HCT116 (cell line): ENCODE data around the gene DDO. TPM values are rescaled to one million over a fixed set of nuclear protein-coding genes. Genes with fewer than 3 reads are reported as not detected.

Source experiments
- ATAC-seq: fragments of 200-7000 bp; cut with Tn5 transposase; 2 replicates; pipeline ENCODE4 v1.9.1; 2020; ENCODE audit warnings: mild to moderate bottlenecking, moderate library complexity
- BruUV-seq: library from RNA; stranded (reverse); fragments of 400-500 nt; replicated peaks from 2 replicates; lab custom pipeline; 2021; lab: Mats Ljungman, UMichigan
- CTCF ChIA-PET: fragments of 300-600 bp; sonication (Branson Sonifier 250); formaldehyde crosslinking; loops from one replicate; lab custom pipeline; 2021; ENCODE audit warnings: antibody characterized with exemption; lab: Charles Lee
- POLR2A ChIA-PET: fragments of 300-600, 350-600 bp; sonication (Branson Sonifier 250); formaldehyde crosslinking; loops from one replicate; lab custom pipeline; 2021; ENCODE audit warnings: antibody characterized with exemption; lab: Charles Lee
- RAD21 ChIA-PET, 2 experiments: fragments of 300-600 bp; sonication (Branson Sonifier 250); formaldehyde crosslinking; loops; one replicate each; lab custom pipeline; 2023; ENCODE audit warnings: low total read pairs in 2 of 2; ENCODE audit not compliant: uncharacterized antibody in 2 of 2, unreplicated experiment in 2 of 2, low non-redundant PET in 1 of 2; lab: Charles Lee
- DNase-seq: peaks from one replicate; pipeline ENCODE4 v3.0.0-alpha.2; 2010; ENCODE audit warnings: low read depth, low spot score
- H2AFZ ChIP-seq: fragments of 200-600 bp; shearing (Covaris generic), sonication (generic); 2 replicates; pipeline ENCODE4 v1.6.1; 2017; ENCODE audit warnings: low read depth, mixed run types, mixed read lengths, antibody characterized with exemption, low read length; ENCODE audit not compliant: poor library complexity, severe bottlenecking
- H3K27ac ChIP-seq: 2 replicates; pipeline ENCODE4 v1.5.1; 2012; ENCODE audit warnings: low read depth, low read length
- H3K27me3 ChIP-seq: fragments of 200-600 bp; sonication (generic); 2 replicates; pipeline ENCODE4 v1.6.1; 2016; ENCODE audit warnings: mixed run types, low read length, mixed read lengths; ENCODE audit not compliant: insufficient read depth
- H3K36me3 ChIP-seq, 2 experiments: fragments of 200-500 bp in 1 of 2; fragments of 200-600 bp in 1 of 2; sonication (Bioruptor generic) in 1 of 2; sonication (generic) in 1 of 2; 2 replicates each; pipeline versions ENCODE4 v1.5.1 to v1.6.1; 2014 to 2016; ENCODE audit warnings: low read length in 2 of 2, inconsistent platforms in 1 of 2, mixed read lengths in 1 of 2, mixed run types in 1 of 2; ENCODE audit not compliant: insufficient read depth in 2 of 2, control insufficient read depth in 1 of 2
- H3K4me1 ChIP-seq, 2 experiments: fragments of 200-600 bp in 1 of 2; sonication (generic) in 1 of 2; 2 replicates each; pipeline versions ENCODE4 v1.5.1 to v1.6.1; 2012 to 2017; ENCODE audit warnings: low read length in 2 of 2, inconsistent platforms in 1 of 2, mild to moderate bottlenecking in 1 of 2, mixed read lengths in 1 of 2, mixed run types in 1 of 2, moderate library complexity in 1 of 2; ENCODE audit not compliant: insufficient read depth in 2 of 2, control insufficient read depth in 1 of 2
- H3K4me2 ChIP-seq: fragments of 200-600 bp; sonication (generic); 2 replicates; pipeline ENCODE4 v1.6.1; 2017; ENCODE audit warnings: mixed run types, low read length, mixed read lengths
- H3K4me3 ChIP-seq, 2 experiments: fragments of 200-600 bp in 1 of 2; sonication (generic) in 1 of 2; replicated peaks in 1 of 2; 2 replicates each; pipeline ENCODE4 v1.5.1; 2011 to 2016; ENCODE audit warnings: low read length in 2 of 2, control low read depth in 1 of 2, low read depth in 1 of 2, mild to moderate bottlenecking in 1 of 2, mixed read lengths in 1 of 2, mixed run types in 1 of 2
- H3K79me2 ChIP-seq: fragments of 200-600 bp; sonication (generic); 2 replicates; pipeline ENCODE4 v1.6.1; 2017; ENCODE audit warnings: mild to moderate bottlenecking, mixed run types, low read length, moderate library complexity, mixed read lengths; ENCODE audit not compliant: insufficient read depth
- H3K9ac ChIP-seq: fragments of 200-600 bp; sonication (generic); 2 replicates; pipeline ENCODE4 v1.6.1; 2016; ENCODE audit warnings: low read length, mixed read lengths
- H3K9me2 ChIP-seq: fragments of 200-600 bp; sonication (generic), shearing (Covaris generic); 2 replicates; pipeline ENCODE4 v1.6.1; 2017; ENCODE audit warnings: mixed run types, mild to moderate bottlenecking, moderate library complexity; ENCODE audit not compliant: insufficient read depth
- H3K9me3 ChIP-seq, 2 experiments: fragments of 200-500 bp in 1 of 2; fragments of 200-600 bp in 1 of 2; sonication (Bioruptor generic) in 1 of 2; sonication (generic) in 1 of 2; 2 replicates each; pipeline ENCODE4 v1.6.1; 2014 to 2017; ENCODE audit warnings: low read length in 2 of 2, mixed read lengths in 2 of 2, inconsistent platforms in 1 of 2, low read depth in 1 of 2, mild to moderate bottlenecking in 1 of 2, mixed run types in 1 of 2, moderate library complexity in 1 of 2; ENCODE audit not compliant: control insufficient read depth in 1 of 2, insufficient read depth in 1 of 2
- H4K20me1 ChIP-seq: fragments of 200-600 bp; sonication (generic), shearing (Covaris generic); 2 replicates; pipeline ENCODE4 v1.6.1; 2017; ENCODE audit warnings: mixed run types, mild to moderate bottlenecking, moderate library complexity; ENCODE audit not compliant: insufficient read depth
- CBX3 ChIP-seq: IDR thresholded peaks from 2 replicates; pipeline ENCODE4 v1.6.1; 2012; ENCODE audit warnings: low read depth
- CTCF ChIP-seq, 3 experiments: fragments of 200-600 bp in 1 of 3; sonication (generic) in 1 of 3; IDR thresholded peaks in 2 of 3; conservative IDR thresholded peaks in 1 of 3; 2 replicates each; pipeline ENCODE4 v1.5.1; 2012 to 2017; ENCODE audit warnings: low read depth in 2 of 3, low read length in 2 of 3, antibody characterized with exemption in 1 of 3, borderline replicate concordance in 1 of 3, control low read depth in 1 of 3, mild to moderate bottlenecking in 1 of 3, mixed read lengths in 1 of 3, mixed run types in 1 of 3, moderate library complexity in 1 of 3; ENCODE audit not compliant: insufficient read depth in 1 of 3
- EGR1 ChIP-seq: IDR thresholded peaks from 2 replicates; pipeline ENCODE4 v1.6.1; 2012; ENCODE audit warnings: low read depth
- EZH2 ChIP-seq: fragments of 200-600 bp; sonication (generic); IDR thresholded peaks from 2 replicates; pipeline ENCODE4 v1.6.1; 2017; ENCODE audit warnings: antibody characterized with exemption, mixed run types
- EZH2phosphoT487 ChIP-seq: fragments of 200-600 bp; IDR thresholded peaks from 2 replicates; pipeline ENCODE4 v1.6.1; 2018; ENCODE audit warnings: antibody characterized with exemption, borderline replicate concordance
- MAX ChIP-seq: IDR thresholded peaks from 2 replicates; pipeline ENCODE4 v1.6.1; 2012
- POLR2A ChIP-seq: IDR thresholded peaks from 2 replicates; pipeline ENCODE4 v1.7.0; 2011; ENCODE audit warnings: borderline replicate concordance; ENCODE audit not compliant: insufficient read depth, insufficient read length; ENCODE audit errors: extremely low read depth
- POLR2AphosphoS5 ChIP-seq: IDR thresholded peaks from 2 replicates; pipeline ENCODE4 v1.6.1; 2011; ENCODE audit warnings: mild to moderate bottlenecking, low read depth, low read length, moderate library complexity
- SP1 ChIP-seq: IDR thresholded peaks from 2 replicates; pipeline ENCODE4 v1.6.1; 2012; ENCODE audit warnings: low read depth
- YY1 ChIP-seq: IDR thresholded peaks from 2 replicates; pipeline ENCODE4 v1.6.1; 2011; ENCODE audit warnings: low read length, low read depth, moderate library complexity, mild to moderate bottlenecking; ENCODE audit not compliant: insufficient replicate concordance; ENCODE audit errors: extremely low read depth
- ZFX ChIP-seq: fragments of 450-650 bp; IDR thresholded peaks from 2 replicates; pipeline ENCODE4 v1.6.1; 2017
- intact Hi-C: fragments of 100-400 bp; cut with micrococcal nuclease; formaldehyde crosslinking; loops from 2 replicates; pipeline ENCODE4 v1.10.0; 2022
- total RNA-seq: library from RNA; stranded (reverse); gene quantifications from one replicate; pipeline ENCODE4 v1.2.1, GENCODE V29; 2021; ENCODE audit not compliant: unreplicated experiment

DDO gene
- total RNA-seq, 1 experiment from 2014 or later: not detected

GRCh38 chr6:110408901-110409300 lies 6.5 kb downstream of the DDO start:
- RAD21 ChIA-PET: interaction anchor here in 1 of 2 experiments (0.6 kb wide), 1 partner anchor 301 kb away, joined by 3 read pairs; no protein-coding TSS in a partner anchor
- no peak overlapping the region for H2AFZ ChIP-seq
- H3K4me3 ChIP-seq: no peak overlapping the region
- no peak overlapping the region for H3K9ac ChIP-seq
- no peak for DNase-seq
- intact Hi-C loops: no loop called here
- H3K79me2 ChIP-seq: no peaks in the 10 kb centered on the region
- H4K20me1 ChIP-seq: no peaks in the 10 kb centered on the region
- H3K9me2 ChIP-seq: no peaks in the 10 kb centered on the region
- H3K36me3 ChIP-seq: no peaks in the 10 kb centered on the region
- ATAC-seq: peak; percentile 74
- BruUV-seq: no TSS peak
- CTCF ChIA-PET: no interaction called here
- no peaks in the 10 kb centered on the region for H3K4me1 ChIP-seq
- no peaks in the 10 kb centered on the region for H3K9me3 ChIP-seq
- no peak for TF ChIP-seq POLR2AphosphoS5
- 0 out of 6 replicates have a peak, but pooled peaks of 1 of the 3 experiments have one; percentile 20 for TF ChIP-seq CTCF (IDR thresholded peaks at IDR 0.05 in 2 of 3, conservative IDR thresholded peaks at IDR 0.05 in 1 of 3; ENCODE audit: borderline replicate concordance in 1 of 3, insufficient read depth in 1 of 3, low read depth in 2 of 3, low read length in 2 of 3)
- no peak overlapping the region for H3K4me2 ChIP-seq
- POLR2A ChIA-PET: no interaction called here
- no peak overlapping the region for H3K27ac ChIP-seq
- H3K27me3 ChIP-seq: 0 out of 2 replicates have a peak, but pooled peaks cover 2% of the 10 kb centered on the region

GRCh38 chr6:110404607-110405006 lies 10.8 kb downstream of the DDO start:
- Histone ChIP-seq H3K27ac (no peak overlapping the region), H3K9me2 (no peaks in the 10 kb centered on the region), H3K36me3 (no peaks in the 10 kb centered on the region), H3K9me3 (no peaks in the 10 kb centered on the region), H2AFZ (no peak overlapping the region), H4K20me1 (no peaks in the 10 kb centered on the region), H3K79me2 (no peaks in the 10 kb centered on the region), H3K4me1 (no peaks in the 10 kb centered on the region), H3K27me3 (no peaks in the 10 kb centered on the region), H3K4me3 (no peak overlapping the region), H3K4me2 (no peak overlapping the region), H3K9ac (no peak overlapping the region)
- ATAC-seq: no peak
- TF ChIP-seq EZH2: no peak
- TF ChIP-seq POLR2AphosphoS5: no peak
- no peak for TF ChIP-seq SP1
- TF ChIP-seq CBX3: no peak
- no peak for TF ChIP-seq CTCF (IDR thresholded peaks at IDR 0.05 in 2 of 3, conservative IDR thresholded peaks at IDR 0.05 in 1 of 3; ENCODE audit: borderline replicate concordance in 1 of 3, insufficient read depth in 1 of 3, low read depth in 2 of 3, low read length in 2 of 3)
- no peak for TF ChIP-seq EZH2phosphoT487
- TF ChIP-seq EGR1: no peak
- TF ChIP-seq ZFX: no peak
- TF ChIP-seq POLR2A: no peak
- TF ChIP-seq MAX: no peak
- no peak for TF ChIP-seq YY1
- no peak for DNase-seq
- ChIA-PET POLR2A (no interaction called here), CTCF (no interaction called here), RAD21 (no interaction called here)
- intact Hi-C loops: no loop called here
- no TSS peak for BruUV-seq
